Mesendoderm (in vitro differentiated cells): ENCODE results near the gene PARS2.

Source experiments
- DNase-seq: peaks from one replicate; pipeline ENCODE4 v3.0.0; 2013
- H2AK5ac ChIP-seq: 2 replicates; pipeline ENCODE4 v1.6.1; 2013; ENCODE audit warnings: low read length, inconsistent platforms
- H2BK120ac ChIP-seq: 2 replicates; pipeline ENCODE4 v1.6.1; 2013; ENCODE audit warnings: low read depth, mild to moderate bottlenecking, low read length, moderate library complexity, mixed read lengths
- H2BK15ac ChIP-seq: replicated peaks from 2 replicates; pipeline ENCODE4 v1.6.1; 2013; ENCODE audit warnings: low read depth, mild to moderate bottlenecking, moderate library complexity
- H2BK5ac ChIP-seq: 2 replicates; pipeline ENCODE4 v1.6.1; 2013; ENCODE audit warnings: low read length, inconsistent platforms
- H3K18ac ChIP-seq: 2 replicates; pipeline ENCODE4 v1.6.1; 2013; ENCODE audit warnings: mild to moderate bottlenecking, low read length, mixed read lengths
- H3K23ac ChIP-seq: one replicate; pipeline ENCODE4 v1.6.1; 2013; ENCODE audit warnings: low read length
- H3K27ac ChIP-seq: 2 replicates; pipeline ENCODE4 v1.5.1; 2013; ENCODE audit warnings: low read depth, mild to moderate bottlenecking, inconsistent platforms, low read length, moderate library complexity
- H3K27me3 ChIP-seq: 2 replicates; pipeline ENCODE4 v1.6.1; 2013; ENCODE audit warnings: low read length, control low read depth, mild to moderate bottlenecking, inconsistent platforms; ENCODE audit not compliant: insufficient read depth, poor library complexity
- H3K36me3 ChIP-seq: 2 replicates; pipeline ENCODE4 v1.6.1; 2013; ENCODE audit warnings: low read length, inconsistent platforms; ENCODE audit not compliant: control insufficient read depth, insufficient read depth
- H3K4ac ChIP-seq: one replicate; pipeline ENCODE4 v1.6.1; 2013; ENCODE audit warnings: low read depth, mild to moderate bottlenecking, low read length, moderate library complexity
- H3K4me1 ChIP-seq: 2 replicates; pipeline ENCODE4 v1.6.1; 2013; ENCODE audit warnings: low read depth, low read length, inconsistent platforms; ENCODE audit not compliant: control insufficient read depth
- H3K4me2 ChIP-seq: 2 replicates; pipeline ENCODE4 v1.6.1; 2013; ENCODE audit warnings: low read length
- H3K4me3 ChIP-seq: 2 replicates; pipeline ENCODE4 v1.5.1; 2013; ENCODE audit warnings: mild to moderate bottlenecking, low read length
- H3K56ac ChIP-seq: one replicate; pipeline ENCODE4 v1.6.1; 2013; ENCODE audit warnings: low read length
- H3K79me1 ChIP-seq: 2 replicates; pipeline ENCODE4 v1.6.1; 2013; ENCODE audit warnings: low read length, inconsistent platforms
- H3K79me2 ChIP-seq: 2 replicates; pipeline ENCODE4 v1.6.1; 2013; ENCODE audit warnings: mild to moderate bottlenecking, low read length; ENCODE audit not compliant: control insufficient read depth, insufficient read depth
- H3K9ac ChIP-seq: 2 replicates; pipeline ENCODE4 v1.6.1; 2013; ENCODE audit warnings: low read length, inconsistent platforms
- H4K5ac ChIP-seq: one replicate; pipeline ENCODE4 v1.6.1; 2013; ENCODE audit warnings: low read length
- H4K8ac ChIP-seq: one replicate; pipeline ENCODE4 v1.6.1; 2013; ENCODE audit warnings: low read depth, mild to moderate bottlenecking, control low read depth, low read length, moderate library complexity
- WGBS: extraction: QIAGEN DNeasy Blood & Tissue Kit; methylation state at CpG from one replicate; pipeline ENCODE4 v1.1.7; 2013; ENCODE audit warnings: low lambda C conversion rate, missing lambda C conversion rate; ENCODE audit not compliant: insufficient coverage; ENCODE audit errors: extremely low coverage; 5-methylcytosine and 5-hydroxymethylcytosine counted together

PARS2 gene

GRCh38 chr1:54800899-54801759 lies 36.8 kb upstream of the PARS2 start, which contains the start of gene TTC22:
Gene TTC22 (minus strand): TSS chr1:54801323. CDS start chr1:54801163, 160 bp downstream.
- no peaks in the 10 kb centered on the region for H3K36me3 ChIP-seq
- H2AK5ac ChIP-seq = no peak within 1 kb of the TSS
- H3K4me2 ChIP-seq = peak within 1 kb of the TSS; percentile 29
- no peak within 1 kb of the TSS for H3K4ac ChIP-seq
- H3K56ac ChIP-seq = peak within 1 kb of the TSS; percentile 86
- no peak within 1 kb of the TSS for H2BK5ac ChIP-seq
- no peaks in the 10 kb centered on the region for H3K79me2 ChIP-seq
- no peak within 1 kb of the TSS for H4K8ac ChIP-seq
- no peaks in the 10 kb centered on the region for H3K27me3 ChIP-seq
- H3K23ac ChIP-seq = no peak within 1 kb of the TSS
- no peaks in the 10 kb centered on the region for H3K4me1 ChIP-seq
- H3K79me1 ChIP-seq = no peaks in the 10 kb centered on the region
- no peak within 1 kb of the TSS for H3K4me3 ChIP-seq
- H3K27ac ChIP-seq = no peak within 1 kb of the TSS
- no peak within 1 kb of the TSS for H2BK15ac ChIP-seq
- H4K5ac ChIP-seq = no peak within 1 kb of the TSS
- H3K18ac ChIP-seq = no peak within 1 kb of the TSS
- peak; percentile 54 for DNase-seq
- peak within 1 kb of the TSS; percentile 35 for H3K9ac ChIP-seq
- H2BK120ac ChIP-seq = no peak within 1 kb of the TSS
- WGBS = no CpG with 5 or more reads among the region's 58 CpGs

GRCh38 chr1:54800041-54800898 lies 35.9 kb upstream of the PARS2 start:
- Histone ChIP-seq H3K36me3 (no peaks in the 10 kb centered on the region), H2BK5ac (no peak overlapping the region), H3K27ac (no peak overlapping the region), H3K27me3 (no peaks in the 10 kb centered on the region), H3K9ac (peak overlapping the region; percentile 21), H4K5ac (no peak overlapping the region), H3K4me2 (no peak overlapping the region), H3K56ac (peak overlapping the region; percentile 86), H3K18ac (no peak overlapping the region), H2BK120ac (no peak overlapping the region), H2BK15ac (no peak overlapping the region), H3K4ac (no peak overlapping the region), H3K79me2 (no peaks in the 10 kb centered on the region), H4K8ac (no peak overlapping the region), H2AK5ac (no peak overlapping the region), H3K4me3 (no peak overlapping the region), H3K4me1 (no peaks in the 10 kb centered on the region), H3K79me1 (no peaks in the 10 kb centered on the region), H3K23ac (no peak overlapping the region)
- WGBS = no CpG with 5 or more reads among the region's 39 CpGs
- DNase-seq = no peak

- H3K79me1 ChIP-seq = no peaks in the 10 kb centered on the region
- H3K4ac ChIP-seq = no peak overlapping the region
- H2BK5ac ChIP-seq = no peak overlapping the region
- no peak overlapping the region for H3K9ac ChIP-seq
- no peak overlapping the region for H2AK5ac ChIP-seq
- H3K23ac ChIP-seq = no peak overlapping the region
- H3K56ac ChIP-seq = no peak overlapping the region
- H3K4me1 ChIP-seq = no peaks in the 10 kb centered on the region
- no CpG with 5 or more reads among the region's 6 CpGs for WGBS
- no peak overlapping the region for H3K27ac ChIP-seq
- no peak overlapping the region for H3K4me2 ChIP-seq
- H3K27me3 ChIP-seq = no peaks in the 10 kb centered on the region
- no peak overlapping the region for H4K8ac ChIP-seq
- H4K5ac ChIP-seq = no peak overlapping the region
- H3K79me2 ChIP-seq = no peaks in the 10 kb centered on the region
- H3K4me3 ChIP-seq = no peak overlapping the region
- H2BK120ac ChIP-seq = no peak overlapping the region
- no peak overlapping the region for H3K18ac ChIP-seq
- H3K36me3 ChIP-seq = no peaks in the 10 kb centered on the region
- H2BK15ac ChIP-seq = no peak overlapping the region
- no peak for DNase-seq
Measured at GRCh38 chr1:54798769-54799641, 34.7 kb upstream of the PARS2 start.

DNA sequence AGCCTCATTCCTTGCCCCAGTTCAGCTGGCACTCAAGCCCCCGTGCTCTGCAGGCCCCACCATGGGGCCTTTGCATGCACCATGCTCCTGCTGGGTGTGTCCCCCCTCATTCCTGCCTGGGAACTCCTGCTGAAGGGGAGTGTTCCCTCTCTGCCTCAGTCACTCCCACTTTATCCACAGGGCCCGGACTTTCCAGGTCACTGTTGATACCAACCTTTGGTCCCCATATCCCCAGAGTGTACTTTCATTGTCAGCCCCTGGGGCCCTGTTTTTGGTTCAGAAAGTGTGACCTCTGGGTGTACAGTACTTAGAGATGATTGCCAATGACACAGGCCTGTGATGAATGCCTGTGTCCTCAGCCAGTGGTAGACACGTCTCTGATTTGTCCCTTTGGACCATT lies 33.9 kb upstream of the PARS2 start:
- Histone ChIP-seq H2BK15ac (no peak overlapping the region), H2BK5ac (no peak overlapping the region), H3K79me1 (no peaks in the 10 kb centered on the region), H3K4me2 (no peak overlapping the region), H3K4me3 (no peak overlapping the region), H3K4me1 (no peaks in the 10 kb centered on the region), H3K79me2 (no peaks in the 10 kb centered on the region), H3K56ac (no peak overlapping the region), H4K8ac (no peak overlapping the region), H3K18ac (no peak overlapping the region), H3K27me3 (no peaks in the 10 kb centered on the region), H3K9ac (no peak overlapping the region), H4K5ac (no peak overlapping the region), H2AK5ac (no peak overlapping the region), H3K23ac (no peak overlapping the region), H2BK120ac (no peak overlapping the region), H3K4ac (no peak overlapping the region), H3K27ac (no peak overlapping the region), H3K36me3 (no peaks in the 10 kb centered on the region)
- DNase-seq = no peak
- no CpG with 5 or more reads among the region's 3 CpGs for WGBS

DNA sequence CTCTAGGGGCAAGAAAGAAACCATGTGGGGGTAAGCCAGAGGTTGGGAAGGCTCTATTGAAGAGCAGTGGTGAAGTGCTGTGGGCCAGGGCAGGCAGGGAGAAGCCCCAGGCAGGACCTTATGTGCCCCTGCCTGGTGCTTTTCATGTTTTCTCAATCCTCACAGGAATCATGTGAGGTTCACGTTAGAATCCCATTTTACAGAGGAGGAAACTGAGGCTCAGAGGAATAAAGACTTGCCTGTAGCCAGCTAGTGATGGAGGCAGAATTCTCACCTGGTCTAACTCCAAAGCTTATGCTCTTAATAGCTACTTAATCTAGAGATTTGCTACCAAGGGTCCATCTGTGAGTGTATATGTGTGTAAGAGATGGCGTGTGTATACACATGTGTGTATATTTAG lies 32.6 kb upstream of the PARS2 start:
- no peak overlapping the region for H3K4me3 ChIP-seq
- H3K79me1 ChIP-seq = no peaks in the 10 kb centered on the region
- no peak overlapping the region for H3K18ac ChIP-seq
- no peak overlapping the region for H2AK5ac ChIP-seq
- H4K8ac ChIP-seq = no peak overlapping the region
- no peaks in the 10 kb centered on the region for H3K79me2 ChIP-seq
- no peak overlapping the region for H2BK5ac ChIP-seq
- no peak overlapping the region for H3K23ac ChIP-seq
- H3K4me1 ChIP-seq = no peaks in the 10 kb centered on the region
- WGBS = no CpG with 5 or more reads among the region's 2 CpGs
- no peak for DNase-seq
- no peaks in the 10 kb centered on the region for H3K36me3 ChIP-seq
- H2BK120ac ChIP-seq = no peak overlapping the region
- no peak overlapping the region for H3K27ac ChIP-seq
- H3K4ac ChIP-seq = no peak overlapping the region
- no peak overlapping the region for H2BK15ac ChIP-seq
- no peak overlapping the region for H3K56ac ChIP-seq
- no peak overlapping the region for H4K5ac ChIP-seq
- no peak overlapping the region for H3K4me2 ChIP-seq
- no peak overlapping the region for H3K9ac ChIP-seq
- H3K27me3 ChIP-seq = no peaks in the 10 kb centered on the region
